K562 (cell line): ENCODE data around the gene PTRH2. TPM values are rescaled to one million over a fixed set of nuclear protein-coding genes. Genes with fewer than 3 reads are reported as not detected.
A peak's percentile ranks its signal among the peaks of the same experiment; 100 is the strongest.

Source experiments
- ATAC-seq: fragments of 200-7000 bp; cut with Tn5 transposase; 3 replicates; pipeline ENCODE4 v1.9.1; 2020; ENCODE audit warnings: moderate library complexity
- BruUV-seq: library from RNA; stranded (reverse); fragments of 400-500 nt; replicated peaks from 2 replicates; lab custom pipeline; 2021; lab: Mats Ljungman, UMichigan
- CTCF ChIA-PET: fragments of 300-600 bp; formaldehyde crosslinking; extraction: SDS; loops from one replicate; lab custom pipeline; 2021; ENCODE audit warnings: low intra/inter-chr PET ratio; lab: Yijun Ruan, JAX
- POLR2A ChIA-PET: fragments of 300-600, 350-650 bp; sonication (Branson Sonifier 250); formaldehyde crosslinking; extraction: SDS; loops from one replicate; lab custom pipeline; 2021; ENCODE audit warnings: antibody characterized with exemption, inconsistent platforms; lab: Yijun Ruan, JAX
- DNase-seq, 4 experiments: peaks; one replicate each; pipeline versions ENCODE4 v3.0.0 to v3.0.0-alpha.2; 2011 to 2018; ENCODE audit warnings: low spot score in 3 of 4, mixed read lengths in 3 of 4; ENCODE audit errors: extremely low read depth in 1 of 4
- FAIRE-seq: peaks from 2 replicates; lab custom pipeline; 2011; peaks lifted over from hg19 to GRCh38; lab: Jason Lieb, UNC
- H2AFZ ChIP-seq: 2 replicates; pipeline ENCODE4 v1.6.0; 2011; ENCODE audit warnings: low read depth, low read length, control low read depth, inconsistent platforms
- H3K27ac ChIP-seq: fragments of 200-600 bp; 3 replicates; pipeline ENCODE4 v1.8.0; 2011; ENCODE audit warnings: low read depth, mild to moderate bottlenecking, control low read depth, inconsistent platforms, low read length, moderate library complexity, mixed read lengths; ENCODE audit errors: extremely low read depth
- H3K27me3 ChIP-seq, 2 experiments: fragments of 300-600 bp in 1 of 2; 2 replicates in 1 of 2; 3 replicates in 1 of 2; pipeline versions ENCODE4 v1.6.0 to v1.8.0; 2011; ENCODE audit warnings: inconsistent platforms in 2 of 2, low read length in 2 of 2, mild to moderate bottlenecking in 1 of 2, mixed read lengths in 1 of 2, moderate library complexity in 1 of 2; ENCODE audit not compliant: control insufficient read depth in 2 of 2, insufficient read depth in 2 of 2
- H3K36me3 ChIP-seq: fragments of 300-600 bp; 3 replicates; pipeline ENCODE4 v1.8.0; 2011; ENCODE audit warnings: mild to moderate bottlenecking, low read length, inconsistent platforms; ENCODE audit not compliant: control insufficient read depth, insufficient read depth
- H3K4me1 ChIP-seq, 2 experiments: fragments of 200-600 bp in 1 of 2; replicated peaks in 1 of 2; 2 replicates in 1 of 2; 3 replicates in 1 of 2; pipeline versions ENCODE4 v1.5.1 to v1.8.0; 2011; ENCODE audit warnings: inconsistent platforms in 2 of 2, low read length in 2 of 2, mild to moderate bottlenecking in 1 of 2, mixed read lengths in 1 of 2, moderate library complexity in 1 of 2; ENCODE audit not compliant: control insufficient read depth in 2 of 2, insufficient read depth in 2 of 2
- H3K4me2 ChIP-seq: 2 replicates; pipeline ENCODE4 v1.6.1; 2011; ENCODE audit warnings: low read length, control low read depth, inconsistent platforms, mixed read lengths; ENCODE audit not compliant: insufficient read depth
- H3K4me3 ChIP-seq: fragments of 200-600 bp; sonication (generic), shearing (Covaris generic); 2 replicates; pipeline ENCODE4 v1.5.1; 2016; ENCODE audit warnings: control low read depth, inconsistent platforms
- H3K79me2 ChIP-seq: fragments of 200-600 bp; 3 replicates; pipeline ENCODE4 v1.8.0; 2011; ENCODE audit warnings: low read length, inconsistent platforms; ENCODE audit not compliant: control insufficient read depth, insufficient read depth
- H3K9ac ChIP-seq, 2 experiments: 2 replicates each; pipeline versions ENCODE4 v1.6.0 to v1.6.1; 2011; ENCODE audit warnings: low read depth in 2 of 2, low read length in 2 of 2, control low read depth in 1 of 2, inconsistent platforms in 1 of 2, mild to moderate bottlenecking in 1 of 2, mixed read lengths in 1 of 2; ENCODE audit not compliant: insufficient read depth in 1 of 2
- H3K9me1 ChIP-seq: one replicate; pipeline ENCODE4 v1.6.0; 2011; ENCODE audit warnings: inconsistent platforms, mild to moderate bottlenecking, low read length, moderate library complexity; ENCODE audit not compliant: control insufficient read depth, insufficient read depth
- H3K9me3 ChIP-seq: replicated peaks from 2 replicates; pipeline ENCODE4 v1.5.1; 2011; ENCODE audit warnings: low read depth, low read length, inconsistent platforms; ENCODE audit not compliant: control insufficient read depth, insufficient read depth
- H4K20me1 ChIP-seq: replicated peaks from 2 replicates; pipeline ENCODE4 v1.6.1; 2011; ENCODE audit warnings: low read length, inconsistent platforms, mixed read lengths; ENCODE audit not compliant: control insufficient read depth, insufficient read depth
- CBFA2T3 ChIP-seq: fragments of 450-650 bp; IDR thresholded peaks from 2 replicates; pipeline ENCODE4 v1.6.1; 2017
- ELF1 ChIP-seq: fragments of 200-800 bp; sonication (Bioruptor generic); IDR thresholded peaks from 2 replicates; pipeline ENCODE4 v1.6.1; 2016; ENCODE audit warnings: missing genetic modification characterization, missing compliant biosample characterization
- EP400 ChIP-seq: fragments of 450-650 bp; IDR thresholded peaks from 2 replicates; pipeline ENCODE4 v1.6.1; 2017; ENCODE audit warnings: antibody characterized with exemption, mild to moderate bottlenecking, moderate library complexity
- FOXO4 ChIP-seq: fragments of 450-650 bp; formaldehyde crosslinking; IDR thresholded peaks from 2 replicates; pipeline ENCODE4 v1.4.0; 2020; ENCODE audit warnings: mild to moderate bottlenecking, moderate library complexity
- GABPA ChIP-seq: fragments of 200-800 bp; sonication (Bioruptor generic); conservative IDR thresholded peaks from 2 replicates; pipeline ENCODE4 v1.6.1; 2016; ENCODE audit warnings: low read depth, missing genetic modification characterization, missing compliant biosample characterization
- LARP7 ChIP-seq: fragments of 450-650 bp; IDR thresholded peaks from 2 replicates; pipeline ENCODE4 v1.6.1; 2016
- MEF2A ChIP-seq: IDR thresholded peaks from 2 replicates; pipeline ENCODE4 v1.6.1; 2011; ENCODE audit warnings: low read depth, mild to moderate bottlenecking, low read length, moderate library complexity; ENCODE audit not compliant: control insufficient read depth
- NONO ChIP-seq, 2 experiments: fragments of 200-400 bp in 1 of 2; fragments of 450-650 bp in 1 of 2; formaldehyde crosslinking in 1 of 2; IDR thresholded peaks; 2 replicates each; pipeline ENCODE4 v1.6.1; 2017; ENCODE audit warnings: low read depth in 2 of 2, mild to moderate bottlenecking in 2 of 2, moderate library complexity in 2 of 2, low read length in 1 of 2
- PKNOX1 ChIP-seq: fragments of 450-650 bp; IDR thresholded peaks from 2 replicates; pipeline ENCODE4 v1.6.1; 2016
- POLR2AphosphoS5 ChIP-seq: IDR thresholded peaks from 2 replicates; pipeline ENCODE4 v1.6.1; 2011; ENCODE audit warnings: mild to moderate bottlenecking, low read depth, low read length, moderate library complexity; ENCODE audit not compliant: control insufficient read depth, insufficient read depth
- RAD21 ChIP-seq, 2 experiments: fragments of 250-450 bp in 1 of 2; fragments of 450-650 bp in 1 of 2; sonication (Bioruptor Pico) in 1 of 2; formaldehyde crosslinking in 1 of 2; IDR thresholded peaks in 1 of 2; conservative IDR thresholded peaks in 1 of 2; 2 replicates each; pipeline versions ENCODE4 v1.4.0 to v1.8.0; 2020 to 2022; ENCODE audit warnings: mild to moderate bottlenecking in 2 of 2, moderate library complexity in 1 of 2
- RBFOX2 ChIP-seq: fragments of 200-400 bp; formaldehyde crosslinking; IDR thresholded peaks from 2 replicates; pipeline ENCODE4 v1.6.1; 2017; ENCODE audit warnings: low read depth, mild to moderate bottlenecking, low read length, moderate library complexity
- SAFB ChIP-seq: fragments of 200-400 bp; formaldehyde crosslinking; IDR thresholded peaks from 2 replicates; pipeline ENCODE4 v1.6.1; 2017; ENCODE audit warnings: low read depth, low read length, borderline replicate concordance
- SOX6 ChIP-seq: fragments of 450-650 bp; IDR thresholded peaks from 2 replicates; pipeline ENCODE4 v1.6.1; 2014; ENCODE audit warnings: mild to moderate bottlenecking
- THAP12 ChIP-seq: fragments of 250-450 bp; sonication (Bioruptor Pico); IDR thresholded peaks from 2 replicates; pipeline ENCODE4 v1.9.0; 2021; ENCODE audit warnings: mild to moderate bottlenecking, inconsistent platforms
- ZBTB33 ChIP-seq: sonication (generic); formaldehyde crosslinking; IDR thresholded peaks from 2 replicates; pipeline ENCODE4 v1.8.1; 2023; ENCODE audit warnings: mild to moderate bottlenecking, missing genetic modification reagents
- WGBS: fragments of 100-300 bp; shearing (Covaris generic); methylation state at CpG from one replicate; pipeline ENCODE4 v1.1.6; 2016; ENCODE audit warnings: low coverage, mixed read lengths; ENCODE audit not compliant: insufficient coverage; ENCODE audit errors: missing lambda C conversion rate; 5-methylcytosine and 5-hydroxymethylcytosine counted together
- in situ Hi-C: fragments of 300-500 bp; cut with MboI; formaldehyde crosslinking; loops from 4 replicates; pipeline ENCODE4 v1.15.0; 2018; ENCODE audit warnings: inconsistent platforms, mixed read lengths
- intact Hi-C: fragments of 100-400 bp; cut with micrococcal nuclease; formaldehyde crosslinking; loops from 2 replicates; pipeline ENCODE4 v1.14.2; 2022
- polyA plus RNA-seq, 8 experiments: library from polyadenylated mRNA; depleted of rRNA in 4 of 8; stranded (reverse) in 5 of 8; unstranded in 3 of 8; fragments of >200 nt; fragmentation: Nextera tagmentation in 2 of 8; fragmentation: Illumina TruSeq in 1 of 8; extraction: Ambion mirVana in 2 of 8; extraction: Trizol in 1 of 8; gene quantifications; 2 replicates each; pipeline versions ENCODE4 v1.2.1 to v1.2.3, GENCODE V29; 2011 to 2014; ENCODE audit warnings: inconsistent platforms in 1 of 8, missing spikeins in 1 of 8
- total RNA-seq, 7 experiments: library from RNA; depleted of rRNA in 6 of 7; stranded (reverse); fragments of >200 nt in 6 of 7; fragmentation: Illumina TruSeq in 2 of 7; extraction: Trizol in 2 of 7; gene quantifications; 2 replicates each; pipeline versions ENCODE4 v1.2.1 to v1.2.3, GENCODE V29; 2011 to 2021; ENCODE audit warnings: low replicate concordance in 1 of 7

PTRH2 gene
- total and polyA plus RNA-seq, 9 of the 15 experiments (the other 6 are each of a cell fraction or from before 2014, with no cell fraction given), result 53.1 to 210 (median 126) TPM

GRCh38 chr17:59698143-59698542 lies 9.1 kb downstream of the PTRH2 start:
- H3K4me1 ChIP-seq, result peaks cover 6 to 59% of the 10 kb centered on the region in 2 experiments; a peak in 2 of 5 replicates
- 21% methylated on average over 4 of the region's 4 CpGs for WGBS
- no peak overlapping the region for H3K4me3 ChIP-seq
- in situ Hi-C loops (no loop called here), intact Hi-C loops (no loop called here)
- H3K36me3 ChIP-seq, result peaks cover 95% of the 10 kb centered on the region
- no peak overlapping the region for H3K9ac ChIP-seq
- ChIA-PET POLR2A (interaction anchor here (1.1 kb wide), 1 partner anchor 9 kb away, joined by 3 read pairs; the partner anchor contains the start of genes PTRH2 and VMP1), CTCF (no interaction called here)
- FAIRE-seq (no peak), DNase-seq (no peak), ATAC-seq (no peak)
- no peak overlapping the region for H3K27ac ChIP-seq
- no TSS peak for BruUV-seq
- peaks cover 74% of the 10 kb centered on the region for H4K20me1 ChIP-seq
- H3K9me3 ChIP-seq, result no peaks in the 10 kb centered on the region
- peaks cover 98% of the 10 kb centered on the region for H3K79me2 ChIP-seq
- peak overlapping the region; percentile 47 for H3K4me2 ChIP-seq
- no peaks in the 10 kb centered on the region for H3K27me3 ChIP-seq
- H2AFZ ChIP-seq, result no peak overlapping the region
- H3K9me1 ChIP-seq, result no peaks in the 10 kb centered on the region
- TF ChIP-seq NONO (IDR thresholded peaks at IDR 0.05; ENCODE audit: low read depth in 2 of 2, low read length in 1 of 2) (no peak), ZBTB33 (CRISPR knock-in tag) (no peak), GABPA (tag) (no peak), SOX6 (peak; percentile 86), POLR2AphosphoS5 (peak; percentile 19; the same call in 1 of the 2 replicates), CBFA2T3 (0 out of 2 replicates have a peak, but pooled peaks have one; percentile 13), PKNOX1 (no peak), RAD21 (CRISPR knock-in tag; conservative IDR thresholded peaks at IDR 0.05 in 1 of 2, IDR thresholded peaks at IDR 0.05 in 1 of 2) (no peak), THAP12 (CRISPR knock-in tag) (no peak), LARP7 (no peak), RBFOX2 (peak; percentile 4; the same call in 1 of the 2 replicates), MEF2A (peak; percentile 54; the same call in 1 of the 2 replicates), FOXO4 (CRISPR knock-in tag) (no peak), EP400 (no peak), SAFB (no peak), ELF1 (tag) (no peak)
